SH-SY5Y (cell line): ENCODE measurements around the gene EMC10.

ENCODE experiments used
- GATA2 ChIP-seq: IDR thresholded peaks from 2 replicates; pipeline ENCODE4 v1.6.1; 2011; ENCODE audit warnings: mild to moderate bottlenecking, low read depth, low read length
- GATA3 ChIP-seq: IDR thresholded peaks from 2 replicates; pipeline ENCODE4 v1.6.1; 2011; ENCODE audit warnings: low read depth, mild to moderate bottlenecking, low read length, moderate library complexity

GRCh38 chr19:50450369-50451222, 25.7 kb upstream of the EMC10 start:
- no peak for TF ChIP-seq GATA2
- TF ChIP-seq GATA3: no peak
